ENCODE measurements around the gene RGPD5.
"Not testable (repeated sequence)": the region's sequence is repeated elsewhere in the genome, so short reads cannot be mapped to it uniquely, and the experiment has no call there.

The RGPD5 gene

GRCh38 chr2:109882112-109882511, 88.0 kb downstream of the RGPD5 start:
- not testable (repeated sequence) for DNase-seq (ENCODE audit: low read depth in 2 of 2); H3K4me3 ChIP-seq (replicated peaks in 1 of 2; ENCODE audit: low read depth in 2 of 2, low read length in 2 of 2)

- H3K4me3 ChIP-seq (replicated peaks in 1 of 2; ENCODE audit: low read depth in 2 of 2, low read length in 2 of 2); DNase-seq (ENCODE audit: low read depth in 2 of 2): not testable (repeated sequence)
These were observed 94.3 kb downstream of the RGPD5 start for GRCh38 chr2:109888414-109888813.

GRCh38 chr2:109889909-109890308, 95.8 kb downstream of the RGPD5 start:
- not testable (repeated sequence) for H3K4me3 ChIP-seq (replicated peaks in 1 of 2; ENCODE audit: low read depth in 2 of 2, low read length in 2 of 2); DNase-seq (ENCODE audit: low read depth in 2 of 2)

GRCh38 chr2:109891024-109891423, 96.9 kb downstream of the RGPD5 start:
- H3K4me3 ChIP-seq (replicated peaks in 1 of 2; ENCODE audit: low read depth in 2 of 2, low read length in 2 of 2); DNase-seq (ENCODE audit: low read depth in 2 of 2): not testable (repeated sequence)

GRCh38 chr2:109893736-109894135, 99.6 kb downstream of the RGPD5 start:
- not testable (repeated sequence) for H3K4me3 ChIP-seq (replicated peaks in 1 of 2; ENCODE audit: low read depth in 2 of 2, low read length in 2 of 2); DNase-seq (ENCODE audit: low read depth in 2 of 2)

GRCh38 chr2:109894141-109894540, 100.0 kb downstream of the RGPD5 start:
- DNase-seq (ENCODE audit: low read depth in 2 of 2); H3K4me3 ChIP-seq (replicated peaks in 1 of 2; ENCODE audit: low read depth in 2 of 2, low read length in 2 of 2): not testable (repeated sequence)

GRCh38 chr2:109895090-109895869, 101.2 kb downstream of the RGPD5 start:
- H3K4me3 ChIP-seq (replicated peaks in 1 of 2; ENCODE audit: low read depth in 2 of 2, low read length in 2 of 2); DNase-seq (ENCODE audit: low read depth in 2 of 2): not testable (repeated sequence)

- DNase-seq (ENCODE audit: low read depth in 2 of 2); H3K4me3 ChIP-seq (replicated peaks in 1 of 2; ENCODE audit: low read depth in 2 of 2, low read length in 2 of 2): not testable (repeated sequence)
These were observed 102.1 kb downstream of the RGPD5 start for GRCh38 chr2:109896212-109896611.

GRCh38 chr2:109897769-109898461, 103.8 kb downstream of the RGPD5 start:
- H3K4me3 ChIP-seq (replicated peaks in 1 of 2; ENCODE audit: low read depth in 2 of 2, low read length in 2 of 2); DNase-seq (ENCODE audit: low read depth in 2 of 2): not testable (repeated sequence)

- not testable (repeated sequence) for DNase-seq (ENCODE audit: low read depth in 2 of 2); H3K4me3 ChIP-seq (replicated peaks in 1 of 2; ENCODE audit: low read depth in 2 of 2, low read length in 2 of 2)
These were observed 104.6 kb downstream of the RGPD5 start, which contains the start of gene LIMS3 for GRCh38 chr2:109898462-109899336. LIMS3 (plus strand) TSS chr2:109898688; CDS start chr2:109898729, 41 bp downstream.

GRCh38 chr2:109905796-109906195, 111.7 kb downstream of the RGPD5 start:
- not testable (repeated sequence) for DNase-seq (ENCODE audit: low read depth in 2 of 2)

More at GRCh38 chr2:109905796-109906195, 111.7 kb downstream of the RGPD5 start:
- H3K4me3 ChIP-seq (replicated peaks in 1 of 2; ENCODE audit: low read depth in 2 of 2, low read length in 2 of 2): not testable (repeated sequence)
